ENCODE data around the gene LHFPL6.

LHFPL6 gene

DNA sequence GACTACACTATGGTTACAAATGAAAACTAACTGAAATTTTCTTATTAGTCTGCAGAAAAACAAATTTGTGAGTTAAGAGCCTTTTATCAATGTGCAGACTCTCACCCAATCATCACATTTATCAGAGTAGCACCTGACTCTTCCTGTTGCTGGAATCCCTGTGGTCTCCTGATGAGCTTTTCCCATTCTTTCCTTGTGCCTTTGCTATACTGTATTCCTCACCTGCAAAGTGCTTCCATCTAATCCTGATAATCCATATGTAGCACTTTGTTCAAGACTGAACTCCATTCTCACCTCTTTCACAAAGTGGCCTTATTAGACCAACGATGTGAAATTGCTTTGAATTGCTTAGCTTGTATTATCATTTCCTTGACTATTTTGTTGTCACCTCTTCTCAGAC is 225.3 kb downstream of the LHFPL6 start:
- TF ChIP-seq, protein P1, sequence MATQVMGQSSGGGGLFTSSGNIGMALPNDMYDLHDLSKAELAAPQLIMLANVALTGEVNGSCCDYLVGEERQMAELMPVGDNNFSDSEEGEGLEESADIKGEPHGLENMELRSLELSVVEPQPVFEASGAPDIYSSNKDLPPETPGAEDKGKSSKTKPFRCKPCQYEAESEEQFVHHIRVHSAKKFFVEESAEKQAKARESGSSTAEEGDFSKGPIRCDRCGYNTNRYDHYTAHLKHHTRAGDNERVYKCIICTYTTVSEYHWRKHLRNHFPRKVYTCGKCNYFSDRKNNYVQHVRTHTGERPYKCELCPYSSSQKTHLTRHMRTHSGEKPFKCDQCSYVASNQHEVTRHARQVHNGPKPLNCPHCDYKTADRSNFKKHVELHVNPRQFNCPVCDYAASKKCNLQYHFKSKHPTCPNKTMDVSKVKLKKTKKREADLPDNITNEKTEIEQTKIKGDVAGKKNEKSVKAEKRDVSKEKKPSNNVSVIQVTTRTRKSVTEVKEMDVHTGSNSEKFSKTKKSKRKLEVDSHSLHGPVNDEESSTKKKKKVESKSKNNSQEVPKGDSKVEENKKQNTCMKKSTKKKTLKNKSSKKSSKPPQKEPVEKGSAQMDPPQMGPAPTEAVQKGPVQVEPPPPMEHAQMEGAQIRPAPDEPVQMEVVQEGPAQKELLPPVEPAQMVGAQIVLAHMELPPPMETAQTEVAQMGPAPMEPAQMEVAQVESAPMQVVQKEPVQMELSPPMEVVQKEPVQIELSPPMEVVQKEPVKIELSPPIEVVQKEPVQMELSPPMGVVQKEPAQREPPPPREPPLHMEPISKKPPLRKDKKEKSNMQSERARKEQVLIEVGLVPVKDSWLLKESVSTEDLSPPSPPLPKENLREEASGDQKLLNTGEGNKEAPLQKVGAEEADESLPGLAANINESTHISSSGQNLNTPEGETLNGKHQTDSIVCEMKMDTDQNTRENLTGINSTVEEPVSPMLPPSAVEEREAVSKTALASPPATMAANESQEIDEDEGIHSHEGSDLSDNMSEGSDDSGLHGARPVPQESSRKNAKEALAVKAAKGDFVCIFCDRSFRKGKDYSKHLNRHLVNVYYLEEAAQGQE (IDR thresholded peaks at IDR 0.05; ENCODE audit: insufficient read depth in 1 of 2, low read depth in 2 of 2, low read length in 2 of 2), result no peak
- TF ChIP-seq TAF1 (IDR thresholded peaks at IDR 0.05; ENCODE audit: borderline replicate concordance, insufficient read depth, low read length), result no peak
- TF ChIP-seq POLR2AphosphoS5 (IDR thresholded peaks at IDR 0.05; ENCODE audit: low read depth, low read length), result no peak
- no peak for TF ChIP-seq SIN3A (IDR thresholded peaks at IDR 0.05; ENCODE audit: borderline replicate concordance, insufficient read depth, low read length)
- TF ChIP-seq FOXP2 (optimal IDR thresholded peaks at IDR 0.05; ENCODE audit: borderline replicate concordance, extremely low read depth, extremely low read length, insufficient read depth), result no peak

DNA sequence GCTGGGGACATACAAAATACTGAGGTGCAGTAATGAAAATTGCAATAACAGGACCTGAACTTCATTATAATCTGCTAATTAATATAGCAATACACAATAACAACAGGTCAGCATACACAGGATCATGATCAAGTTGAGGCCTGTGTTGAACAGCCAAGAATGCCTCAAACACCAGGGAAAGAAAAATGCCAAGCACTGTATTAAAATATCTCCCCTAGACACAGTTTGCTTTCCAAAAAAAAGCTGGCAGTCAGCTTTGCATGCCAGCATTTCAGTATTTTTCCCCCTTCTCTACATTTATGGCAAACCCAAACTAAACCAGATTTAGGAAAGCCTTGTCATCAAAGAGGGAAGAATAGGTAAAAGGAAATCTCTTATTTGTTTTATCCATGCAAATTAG is 226.9 kb downstream of the LHFPL6 start:
- no peak for TF ChIP-seq SIN3A (IDR thresholded peaks at IDR 0.05; ENCODE audit: borderline replicate concordance, insufficient read depth, low read length)
- no peak for TF ChIP-seq FOXP2 (optimal IDR thresholded peaks at IDR 0.05; ENCODE audit: borderline replicate concordance, extremely low read depth, extremely low read length, insufficient read depth)
- TF ChIP-seq POLR2AphosphoS5 (IDR thresholded peaks at IDR 0.05; ENCODE audit: low read depth, low read length), result no peak
- no peak for TF ChIP-seq TAF1 (IDR thresholded peaks at IDR 0.05; ENCODE audit: borderline replicate concordance, insufficient read depth, low read length)
- TF ChIP-seq, protein P1 (IDR thresholded peaks at IDR 0.05; ENCODE audit: insufficient read depth in 1 of 2, low read depth in 2 of 2, low read length in 2 of 2), result no peak

DNA sequence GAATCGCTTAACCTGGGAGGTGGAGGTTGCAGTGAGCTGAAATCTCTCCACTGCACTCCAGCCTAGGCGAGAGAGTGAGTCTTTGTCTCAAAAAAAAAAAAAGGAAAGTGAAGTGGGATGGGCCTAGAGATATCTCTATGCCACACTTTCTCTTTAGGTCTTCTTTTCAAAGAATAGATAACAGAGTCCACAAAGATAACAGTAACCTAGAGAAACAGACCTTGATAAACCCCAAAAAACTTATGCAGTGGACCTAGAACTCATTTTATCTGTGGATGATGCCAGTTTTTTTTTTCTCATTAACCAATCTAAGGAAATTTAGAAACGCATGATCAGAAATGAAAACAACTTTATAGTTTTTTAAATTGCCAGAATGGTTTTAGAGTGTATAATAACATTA is 227.4 kb downstream of the LHFPL6 start:
- no peak for TF ChIP-seq SIN3A (IDR thresholded peaks at IDR 0.05; ENCODE audit: borderline replicate concordance, insufficient read depth, low read length)
- TF ChIP-seq FOXP2 (optimal IDR thresholded peaks at IDR 0.05; ENCODE audit: borderline replicate concordance, extremely low read depth, extremely low read length, insufficient read depth), result no peak
- no peak for TF ChIP-seq POLR2AphosphoS5 (IDR thresholded peaks at IDR 0.05; ENCODE audit: low read depth, low read length)
- TF ChIP-seq, protein P1 (IDR thresholded peaks at IDR 0.05; ENCODE audit: insufficient read depth in 1 of 2, low read depth in 2 of 2, low read length in 2 of 2), result no peak
- TF ChIP-seq TAF1 (IDR thresholded peaks at IDR 0.05; ENCODE audit: borderline replicate concordance, insufficient read depth, low read length), result no peak

DNA sequence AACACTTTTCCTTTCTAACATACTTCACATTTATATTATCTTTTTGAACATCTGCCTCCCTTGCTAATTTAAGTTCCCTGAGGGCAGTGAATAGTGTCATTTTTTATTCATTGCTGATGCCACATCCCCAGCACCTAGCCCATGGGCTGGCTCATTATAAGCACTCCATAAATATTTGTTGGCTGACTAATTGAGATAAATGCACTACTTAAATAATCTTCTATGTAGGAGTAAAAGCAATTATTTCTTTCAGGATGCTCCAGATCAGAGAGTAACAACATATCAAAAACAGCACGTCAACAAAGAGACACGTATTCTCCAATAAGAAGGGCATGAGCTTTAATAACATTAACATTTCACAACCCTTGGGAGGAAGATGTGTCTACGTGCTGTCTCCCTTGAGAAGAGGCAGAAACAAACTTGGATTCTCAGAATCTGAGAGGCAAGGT is 228.2 kb downstream of the LHFPL6 start:
- TF ChIP-seq POLR2AphosphoS5 (IDR thresholded peaks at IDR 0.05; ENCODE audit: low read depth, low read length), result no peak
- TF ChIP-seq SIN3A (IDR thresholded peaks at IDR 0.05; ENCODE audit: borderline replicate concordance, insufficient read depth, low read length), result no peak
- no peak for TF ChIP-seq TAF1 (IDR thresholded peaks at IDR 0.05; ENCODE audit: borderline replicate concordance, insufficient read depth, low read length)
- TF ChIP-seq FOXP2 (optimal IDR thresholded peaks at IDR 0.05; ENCODE audit: borderline replicate concordance, extremely low read depth, extremely low read length, insufficient read depth), result no peak
- TF ChIP-seq, protein P1 (IDR thresholded peaks at IDR 0.05; ENCODE audit: insufficient read depth in 1 of 2, low read depth in 2 of 2, low read length in 2 of 2), result no peak

DNA sequence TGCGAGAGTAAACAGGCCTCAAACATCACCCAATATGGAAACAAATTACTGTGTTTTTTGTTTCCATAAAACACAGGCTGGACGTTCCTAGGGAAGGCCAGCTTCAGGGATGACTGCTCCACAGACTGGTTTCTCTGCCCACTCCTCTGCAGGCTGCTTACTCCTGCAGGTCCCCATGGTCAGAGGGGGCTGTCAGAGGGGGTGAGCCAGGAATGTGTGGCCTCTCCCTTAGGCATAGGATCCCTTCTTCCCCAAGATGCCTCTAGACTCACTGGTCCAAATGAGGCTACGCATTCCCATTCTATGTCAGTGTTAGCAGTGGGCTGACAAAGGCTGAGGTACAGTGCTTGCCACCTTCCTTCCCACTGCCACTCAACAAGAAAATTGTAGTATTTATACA is 229.8 kb downstream of the LHFPL6 start:
- TF ChIP-seq FOXP2 (optimal IDR thresholded peaks at IDR 0.05; ENCODE audit: borderline replicate concordance, extremely low read depth, extremely low read length, insufficient read depth) (no peak), SIN3A (IDR thresholded peaks at IDR 0.05; ENCODE audit: borderline replicate concordance, insufficient read depth, low read length) (no peak), POLR2AphosphoS5 (IDR thresholded peaks at IDR 0.05; ENCODE audit: low read depth, low read length) (no peak), TAF1 (IDR thresholded peaks at IDR 0.05; ENCODE audit: borderline replicate concordance, insufficient read depth, low read length) (no peak)
- TF ChIP-seq, protein P1 (IDR thresholded peaks at IDR 0.05; ENCODE audit: insufficient read depth in 1 of 2, low read depth in 2 of 2, low read length in 2 of 2), result no peak
